IMR-90 (cell line): Measurements from ENCODE around the gene RBPJ. TPM values are rescaled to one million over a fixed set of nuclear protein-coding genes. Genes with fewer than 3 reads are reported as not detected.

Experiments
- ATAC-seq: fragments of 200-7000 bp; cut with Tn5 transposase; 2 replicates; pipeline ENCODE4 v1.9.1; 2020; ENCODE audit warnings: low read depth, mild to moderate bottlenecking, moderate library complexity
- BruUV-seq: library from RNA; stranded (reverse); fragments of 400-500 nt; replicated peaks from 2 replicates; lab custom pipeline; 2021; lab: Mats Ljungman, UMichigan
- CTCF ChIA-PET: fragments of 300-600 bp; formaldehyde crosslinking; extraction: SDS; loops from one replicate; lab custom pipeline; 2021; ENCODE audit warnings: antibody characterized with exemption; lab: Yijun Ruan, JAX
- POLR2A ChIA-PET: fragments of 300-600 bp; sonication (Branson Sonifier 250); formaldehyde crosslinking; loops from one replicate; lab custom pipeline; 2022; ENCODE audit warnings: antibody characterized with exemption; ENCODE audit not compliant: unreplicated experiment; lab: Charles Lee
- DNase-seq: peaks from one replicate; pipeline ENCODE4 v3.0.0; 2013
- H2AFZ ChIP-seq: replicated peaks from 2 replicates; pipeline ENCODE3; 2013; ENCODE audit warnings: low read length, mild to moderate bottlenecking; ENCODE audit not compliant: poor library complexity
- H2AK5ac ChIP-seq: 2 replicates; pipeline ENCODE4 v1.6.1; 2013; ENCODE audit warnings: low read depth, low read length, inconsistent platforms
- H2AK9ac ChIP-seq: replicated peaks from 2 replicates; pipeline ENCODE3; 2013; ENCODE audit warnings: mild to moderate bottlenecking, low read depth, low read length, moderate library complexity; ENCODE audit not compliant: poor library complexity
- H2BK120ac ChIP-seq: 2 replicates; pipeline ENCODE4 v1.6.1; 2013; ENCODE audit warnings: low read depth, low read length, inconsistent platforms
- H2BK15ac ChIP-seq: 3 replicates; pipeline ENCODE4 v1.6.1; 2013; ENCODE audit warnings: low read depth, low read length, inconsistent platforms
- H2BK20ac ChIP-seq: 2 replicates; pipeline ENCODE4 v1.6.1; 2013; ENCODE audit warnings: low read depth, mild to moderate bottlenecking, inconsistent platforms, low read length, moderate library complexity
- H2BK5ac ChIP-seq: 2 replicates; pipeline ENCODE4 v1.6.1; 2013; ENCODE audit warnings: mild to moderate bottlenecking, low read depth, low read length, inconsistent platforms; ENCODE audit not compliant: poor library complexity, severe bottlenecking
- H3K14ac ChIP-seq: replicated peaks from 2 replicates; pipeline ENCODE4 v1.6.1; 2013; ENCODE audit warnings: low read depth, low read length, inconsistent platforms
- H3K18ac ChIP-seq: 2 replicates; pipeline ENCODE4 v1.6.1; 2013; ENCODE audit warnings: low read depth, low read length, control low read depth
- H3K23ac ChIP-seq: 2 replicates; pipeline ENCODE4 v1.6.1; 2013; ENCODE audit warnings: low read depth, low read length, inconsistent platforms
- H3K27ac ChIP-seq: 2 replicates; pipeline ENCODE4 v1.5.1; 2013; ENCODE audit warnings: mild to moderate bottlenecking, control low read depth, low read length; ENCODE audit not compliant: insufficient read depth
- H3K27me3 ChIP-seq: 2 replicates; pipeline ENCODE4 v1.6.1; 2013; ENCODE audit warnings: low read length; ENCODE audit not compliant: control insufficient read depth, insufficient read depth
- H3K36me3 ChIP-seq: 2 replicates; pipeline ENCODE4 v1.6.1; 2013; ENCODE audit warnings: low read length, mixed read lengths; ENCODE audit not compliant: control insufficient read depth, insufficient read depth
- H3K4ac ChIP-seq: 2 replicates; pipeline ENCODE4 v1.6.1; 2013; ENCODE audit warnings: low read depth, low read length, inconsistent platforms
- H3K4me1 ChIP-seq: 2 replicates; pipeline ENCODE4 v1.6.1; 2013; ENCODE audit warnings: low read length, mixed read lengths; ENCODE audit not compliant: control insufficient read depth, insufficient read depth
- H3K4me2 ChIP-seq: 2 replicates; pipeline ENCODE4 v1.6.1; 2013; ENCODE audit warnings: low read depth, mild to moderate bottlenecking, control low read depth, low read length, moderate library complexity
- H3K4me3 ChIP-seq: 2 replicates; pipeline ENCODE4 v1.5.1; 2013; ENCODE audit warnings: low read depth, mild to moderate bottlenecking, control low read depth, low read length, moderate library complexity; ENCODE audit not compliant: insufficient read depth
- H3K56ac ChIP-seq: 2 replicates; pipeline ENCODE4 v1.6.1; 2013; ENCODE audit warnings: low read length, inconsistent platforms; ENCODE audit not compliant: insufficient read depth; ENCODE audit errors: extremely low read depth
- H3K79me1 ChIP-seq, 2 experiments: 2 replicates each; pipeline ENCODE4 v1.6.1; 2013; ENCODE audit warnings: low read length in 2 of 2, inconsistent platforms in 1 of 2, low read depth in 1 of 2
- H3K9ac ChIP-seq: 2 replicates; pipeline ENCODE4 v1.6.1; 2013; ENCODE audit warnings: low read depth, low read length, control low read depth
- H3K9me1 ChIP-seq: 2 replicates; pipeline ENCODE4 v1.6.1; 2013; ENCODE audit warnings: low read length, inconsistent platforms; ENCODE audit not compliant: insufficient read depth
- H3K9me3 ChIP-seq: 2 replicates; pipeline ENCODE4 v1.6.1; 2013; ENCODE audit warnings: low read length; ENCODE audit not compliant: control insufficient read depth, insufficient read depth
- H4K20me1 ChIP-seq: 2 replicates; pipeline ENCODE4 v1.6.1; 2013; ENCODE audit warnings: low read length, inconsistent platforms; ENCODE audit not compliant: insufficient read depth
- H4K5ac ChIP-seq: 2 replicates; pipeline ENCODE4 v1.6.1; 2013; ENCODE audit warnings: mild to moderate bottlenecking, low read depth, low read length, control low read depth
- H4K8ac ChIP-seq, 2 experiments: 2 replicates each; pipeline ENCODE4 v1.6.1; 2013; ENCODE audit warnings: low read depth in 2 of 2, low read length in 2 of 2, control low read depth in 1 of 2, inconsistent platforms in 1 of 2
- H4K91ac ChIP-seq: 2 replicates; pipeline ENCODE4 v1.6.1; 2013; ENCODE audit warnings: low read depth, low read length, inconsistent platforms; ENCODE audit not compliant: insufficient read depth
- CHD1 ChIP-seq: IDR thresholded peaks from 2 replicates; pipeline ENCODE4 v1.6.1; 2012; ENCODE audit warnings: low read depth, low read length, improper control_type of control experiment
- FOS ChIP-seq: fragments of 150-350 bp; IDR thresholded peaks from 2 replicates; pipeline ENCODE4 v1.6.1; 2016; ENCODE audit warnings: low read depth, low read length
- NFE2L2 ChIP-seq: fragments of 150-350 bp; IDR thresholded peaks from 2 replicates; pipeline ENCODE4 v1.6.1; 2016; ENCODE audit warnings: low read depth, mild to moderate bottlenecking, low read length
- RFX5 ChIP-seq: IDR thresholded peaks from 2 replicates; pipeline ENCODE4 v1.8.0; 2012; ENCODE audit warnings: low read depth, mild to moderate bottlenecking, low read length, moderate library complexity
- WGBS, 2 experiments: methylation state at CpG; one replicate each; pipeline versions ENCODE4 v1.1.5 to v1.1.7; 2013; ENCODE audit warnings: missing lambda C conversion rate in 2 of 2; ENCODE audit not compliant: insufficient read length in 1 of 2; ENCODE audit errors: extremely low coverage in 2 of 2; 5-methylcytosine and 5-hydroxymethylcytosine counted together
- dilution Hi-C: fragments of 300-500 bp; cut with HindIII; formaldehyde crosslinking; loops from one replicate; pipeline ENCODE4 v1.14.3; 2018; ENCODE audit warnings: low sequenced_read_pairs; ENCODE audit not compliant: unreplicated experiment
- in situ Hi-C: fragments of 300-500 bp; cut with MboI; formaldehyde crosslinking; loops from 3 replicates; pipeline ENCODE4 v1.14.3; 2019; ENCODE audit warnings: low sequenced_read_pairs, inconsistent platforms, mixed read lengths
- intact Hi-C: fragments of 100-400 bp; cut with micrococcal nuclease; formaldehyde crosslinking; loops from 2 replicates; pipeline ENCODE4 v1.10.0; 2022
- polyA plus RNA-seq, 3 experiments: library from polyadenylated mRNA; depleted of rRNA; stranded (reverse); fragments of >200 nt; gene quantifications; 2 replicates each; pipeline ENCODE4 v1.2.3, GENCODE V29; 2012; ENCODE audit warnings: low replicate concordance in 1 of 3
- total RNA-seq: library from RNA; depleted of rRNA; stranded (reverse); fragments of >200 nt; gene quantifications from 2 replicates; pipeline ENCODE4 v1.2.3, GENCODE V29; 2012

The RBPJ gene
- total and polyA plus RNA-seq, 2 of the 4 experiments (the other 2 are of a cell fraction): 50.3 to 148 TPM

DNA sequence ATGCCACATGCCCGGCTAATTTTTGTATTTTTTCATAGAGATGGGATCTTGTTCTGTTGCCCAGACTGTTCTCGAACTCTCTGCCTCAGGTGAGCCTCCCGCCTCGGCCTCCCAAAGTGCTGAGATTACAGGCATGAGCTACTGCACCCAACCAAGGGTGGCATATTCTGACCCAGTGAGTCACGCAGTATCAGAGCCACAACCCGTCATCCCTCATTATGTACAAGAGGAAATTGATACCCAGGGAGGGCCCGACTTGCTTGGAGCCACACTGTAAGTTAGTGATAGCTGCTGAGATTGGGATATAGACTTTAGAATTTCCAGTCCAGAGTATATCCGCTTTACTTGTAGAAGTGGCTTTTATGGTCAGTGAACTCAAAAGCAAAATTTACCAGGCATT lies 154.9 kb downstream of the RBPJ start:
- in situ Hi-C loops (no loop called here), intact Hi-C loops (no loop called here), dilution Hi-C loops (no loop called here)
- H2BK120ac ChIP-seq: no peak overlapping the region
- no peak overlapping the region for H3K4me3 ChIP-seq
- H2AFZ ChIP-seq: no peak overlapping the region
- H3K56ac ChIP-seq: no peak overlapping the region
- peaks cover 8% of the 10 kb centered on the region; the same call in 1 of the 2 replicates for H3K27me3 ChIP-seq
- TF ChIP-seq RFX5 (no peak), NFE2L2 (no peak), FOS (no peak), CHD1 (no peak)
- H3K4ac ChIP-seq: no peak overlapping the region
- H3K4me1 ChIP-seq: no peaks in the 10 kb centered on the region
- no peak overlapping the region for H4K91ac ChIP-seq
- no peak overlapping the region for H3K14ac ChIP-seq
- no peak overlapping the region for H3K9ac ChIP-seq
- no peak overlapping the region for H3K27ac ChIP-seq
- 90% methylated on average over 2 of the region's 8 CpGs; no CpG with 5 or more reads in 1 of the 2 experiments for whole genome bisulfite sequencing, 2 experiments
- no peaks in the 10 kb centered on the region for H3K36me3 ChIP-seq
- no TSS peak for BruUV-seq
- no peak overlapping the region for H3K23ac ChIP-seq
- H2AK5ac ChIP-seq: no peak overlapping the region
- no peak overlapping the region for H2BK15ac ChIP-seq
- no peaks in the 10 kb centered on the region for H3K9me3 ChIP-seq
- POLR2A ChIA-PET: no interaction called here
- CTCF ChIA-PET: no interaction called here
- H3K79me1 ChIP-seq: no peaks in the 10 kb centered on the region
- no peak for ATAC-seq
- H3K18ac ChIP-seq: no peak overlapping the region; the same call in 1 of the 2 replicates
- no peak overlapping the region for H2AK9ac ChIP-seq
- no peak overlapping the region for H4K5ac ChIP-seq
- no peak for DNase-seq
- no peak overlapping the region for H2BK20ac ChIP-seq
- no peak overlapping the region for H2BK5ac ChIP-seq
- no peak overlapping the region for H4K8ac ChIP-seq
- no peak overlapping the region for H3K4me2 ChIP-seq
- H3K9me1 ChIP-seq: no peaks in the 10 kb centered on the region
- no peaks in the 10 kb centered on the region for H4K20me1 ChIP-seq
